Left ventricle myocardium inferior (tissue), 1 donor: ENCODE data around the gene MTUS2. TPM values are rescaled to one million over a fixed set of nuclear protein-coding genes. Genes with fewer than 3 reads are reported as not detected.

Experiments used
- DNase-seq: peaks from one replicate; pipeline ENCODE4 v3.0.0-alpha.2; 2020
- H3K27ac ChIP-seq: fragments of 200-600 bp; replicated peaks from 2 replicates; pipeline ENCODE4 v1.8.0; 2021
- H3K27me3 ChIP-seq: fragments of 200-600 bp; 2 replicates; pipeline ENCODE4 v1.8.0; 2021; ENCODE audit warnings: low read depth
- H3K36me3 ChIP-seq: fragments of 200-600 bp; 2 replicates; pipeline ENCODE4 v1.8.0; 2021
- H3K4me1 ChIP-seq: fragments of 200-600 bp; 2 replicates; pipeline ENCODE4 v1.8.0; 2021
- H3K4me3 ChIP-seq: fragments of 200-600 bp; 2 replicates; pipeline ENCODE4 v1.8.0; 2021; ENCODE audit warnings: mild to moderate bottlenecking, moderate library complexity
- H3K9me3 ChIP-seq: fragments of 200-600 bp; replicated peaks from 2 replicates; pipeline ENCODE4 v1.8.0; 2021
- CTCF ChIP-seq: fragments of 200-600 bp; IDR thresholded peaks from 2 replicates; pipeline ENCODE4 v1.8.0; 2021; ENCODE audit warnings: antibody characterized with exemption, mild to moderate bottlenecking, borderline replicate concordance
- intact Hi-C: fragments of 100-400 bp; cut with micrococcal nuclease; formaldehyde crosslinking; loops from one replicate; pipeline ENCODE4 v1.11.0; 2022
- total RNA-seq: library from RNA; stranded (reverse); fragmentation: NEBNext Ultra II Directional; extraction: Animal tissue kit (Norgen Biotek cat#: 25700); gene quantifications from one replicate; pipeline ENCODE4 v1.2.1, GENCODE V29; 2021
- donor health status: DM: no; HTN: yes; CAD: no; lungs with severe emphysema.

MTUS2 gene
- total RNA-seq, 1 donor from 2014 or later = 101 TPM

GRCh38 chr13:28856287-28856686 is 36.1 kb downstream of the MTUS2 start:
- Histone ChIP-seq H3K27ac (no peak overlapping the region), H3K36me3 (no peaks in the 10 kb centered on the region), H3K4me1 (peaks cover 6% of the 10 kb centered on the region), H3K9me3 (no peaks in the 10 kb centered on the region), H3K27me3 (peaks cover under 1% of the 10 kb centered on the region), H3K4me3 (no peak overlapping the region)
- intact Hi-C loops = no loop called here
- no peak for DNase-seq
- TF ChIP-seq CTCF = no peak

GRCh38 chr13:28859069-28859468 is 38.9 kb downstream of the MTUS2 start:
- intact Hi-C loops = no loop called here
- H3K27me3 ChIP-seq = peaks cover 12% of the 10 kb centered on the region

DNA sequence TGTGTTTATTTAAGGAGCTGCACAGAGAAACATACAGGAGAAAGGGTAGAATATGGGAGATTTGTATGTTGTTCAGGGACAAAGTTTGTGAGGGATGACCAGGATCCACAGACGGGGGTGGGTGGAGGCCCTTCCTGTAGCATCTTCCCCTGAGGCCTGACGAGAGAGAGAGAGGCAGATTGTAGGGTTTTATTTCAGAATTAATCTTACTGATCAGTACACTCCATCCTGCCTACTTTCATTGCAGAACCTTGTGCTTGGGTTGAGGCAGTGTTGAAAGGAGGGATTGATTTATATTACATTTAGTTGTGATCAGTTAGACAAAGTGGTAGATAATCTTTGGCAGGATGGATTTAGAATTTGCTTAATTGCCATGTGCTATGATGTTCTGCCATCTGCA is 39.6 kb downstream of the MTUS2 start:
- DNase-seq = no peak
- intact Hi-C loops = no loop called here
- Histone ChIP-seq H3K27ac (no peak overlapping the region), H3K4me3 (no peak overlapping the region), H3K4me1 (peaks cover 6% of the 10 kb centered on the region), H3K27me3 (peaks cover 12% of the 10 kb centered on the region), H3K9me3 (no peaks in the 10 kb centered on the region), H3K36me3 (no peaks in the 10 kb centered on the region)
- no peak for TF ChIP-seq CTCF

More at GRCh38 chr13:28859069-28859468, 38.9 kb downstream of the MTUS2 start:
- peaks cover 6% of the 10 kb centered on the region for H3K4me1 ChIP-seq
- H3K9me3 ChIP-seq = no peaks in the 10 kb centered on the region
- no peak for DNase-seq
- H3K27ac ChIP-seq = no peak overlapping the region
- no peak for TF ChIP-seq CTCF
- no peak overlapping the region for H3K4me3 ChIP-seq
- no peaks in the 10 kb centered on the region for H3K36me3 ChIP-seq

GRCh38 chr13:28864544-28864943 is 44.4 kb downstream of the MTUS2 start:
- no peak for TF ChIP-seq CTCF
- DNase-seq = no peak
- Histone ChIP-seq H3K27ac (no peak overlapping the region), H3K4me1 (peaks cover 28% of the 10 kb centered on the region), H3K36me3 (no peaks in the 10 kb centered on the region), H3K9me3 (no peaks in the 10 kb centered on the region), H3K27me3 (peaks cover 12% of the 10 kb centered on the region), H3K4me3 (no peak overlapping the region)
- intact Hi-C loops = no loop called here

DNA sequence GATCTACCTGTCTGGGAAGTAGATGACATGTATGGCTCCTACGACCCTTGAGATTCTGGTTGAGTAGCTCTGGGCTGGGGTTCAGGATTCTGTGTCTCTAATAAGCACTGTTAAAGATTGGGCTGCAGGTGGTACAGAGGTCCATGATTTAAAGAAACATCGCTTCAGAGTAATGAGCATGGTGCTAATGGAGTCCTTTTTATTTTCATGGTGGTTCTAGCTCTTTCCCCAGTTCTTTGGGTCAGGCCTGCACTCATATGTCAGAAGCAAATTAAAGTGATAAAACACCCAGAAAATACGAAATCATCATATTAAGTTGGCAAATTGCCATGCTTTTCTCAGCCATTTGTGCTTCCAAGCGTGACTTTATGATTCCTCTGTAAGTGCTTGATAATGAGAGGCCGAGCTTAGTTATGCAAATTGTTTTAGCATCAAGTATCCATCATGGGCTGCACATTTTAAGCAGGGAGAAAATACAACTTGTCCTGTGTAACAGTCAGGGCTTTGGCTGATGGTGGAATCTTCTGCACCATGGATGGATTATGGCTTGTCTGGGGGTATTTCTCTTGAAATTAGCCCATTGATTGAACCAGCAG is 45.1 kb downstream of the MTUS2 start:
- Histone ChIP-seq H3K9me3 (no peaks in the 10 kb centered on the region), H3K4me3 (no peak overlapping the region), H3K27me3 (peaks cover 12% of the 10 kb centered on the region), H3K27ac (no peak overlapping the region), H3K36me3 (no peaks in the 10 kb centered on the region), H3K4me1 (peaks cover 27% of the 10 kb centered on the region)
- intact Hi-C loops = no loop called here
- TF ChIP-seq CTCF = no peak
- no peak for DNase-seq
